GM06990 (cell line): ENCODE results near the gene AGMO.

Source experiments
- DNase-seq: peaks from one replicate; pipeline ENCODE4 v3.0.0-alpha.2; 2011; ENCODE audit not compliant: insufficient read length; ENCODE audit errors: extremely low read depth
- H3K27me3 ChIP-seq: replicated peaks from 2 replicates; pipeline ENCODE4 v1.6.0; 2011; ENCODE audit warnings: low read length; ENCODE audit not compliant: control insufficient read depth, insufficient read depth
- H3K36me3 ChIP-seq: 2 replicates; pipeline ENCODE4 v1.5.1; 2011; ENCODE audit warnings: low read length; ENCODE audit not compliant: control insufficient read depth, insufficient read depth
- H3K4me3 ChIP-seq: replicated peaks from 2 replicates; pipeline ENCODE4 v1.5.1; 2011; ENCODE audit warnings: low read depth, mild to moderate bottlenecking, control low read depth, low read length
- CTCF ChIP-seq: IDR thresholded peaks from 2 replicates; pipeline ENCODE4 v1.5.1; 2011; ENCODE audit warnings: low read length, control low read depth, mild to moderate bottlenecking, inconsistent platforms; ENCODE audit not compliant: insufficient read depth, poor library complexity, severe bottlenecking

Gene AGMO

GRCh38 chr7:15508258-15508657, 53.6 kb downstream of the AGMO start:
- TF ChIP-seq CTCF, result no peak
- no peak overlapping the region for H3K4me3 ChIP-seq
- no peaks in the 10 kb centered on the region for H3K27me3 ChIP-seq
- no peaks in the 10 kb centered on the region for H3K36me3 ChIP-seq
- no peak for DNase-seq

- TF ChIP-seq CTCF, result no peak
- Histone ChIP-seq H3K4me3 (no peak overlapping the region), H3K36me3 (no peaks in the 10 kb centered on the region), H3K27me3 (no peaks in the 10 kb centered on the region)
- no peak for DNase-seq
Observed at GRCh38 chr7:15507708-15508107, 54.1 kb downstream of the AGMO start.

- H3K36me3 ChIP-seq, result no peaks in the 10 kb centered on the region
- no peak overlapping the region for H3K4me3 ChIP-seq
- H3K27me3 ChIP-seq, result no peaks in the 10 kb centered on the region
- no peak for DNase-seq
- no peak for TF ChIP-seq CTCF
Observed at GRCh38 chr7:15507171-15507570, 54.6 kb downstream of the AGMO start.

GRCh38 chr7:15505761-15506160, 56.1 kb downstream of the AGMO start:
- no peaks in the 10 kb centered on the region for H3K36me3 ChIP-seq
- no peak for TF ChIP-seq CTCF
- H3K4me3 ChIP-seq, result no peak overlapping the region
- no peaks in the 10 kb centered on the region for H3K27me3 ChIP-seq
- no peak for DNase-seq

- no peak for TF ChIP-seq CTCF
- H3K36me3 ChIP-seq, result no peaks in the 10 kb centered on the region
Observed at GRCh38 chr7:15504351-15504750, 57.5 kb downstream of the AGMO start.

GRCh38 chr7:15503603-15504290, 58.1 kb downstream of the AGMO start:
- no peak overlapping the region for H3K4me3 ChIP-seq
- H3K27me3 ChIP-seq, result no peaks in the 10 kb centered on the region
- H3K36me3 ChIP-seq, result no peaks in the 10 kb centered on the region
- TF ChIP-seq CTCF, result no peak
- DNase-seq, result no peak

More at GRCh38 chr7:15504351-15504750, 57.5 kb downstream of the AGMO start:
- Histone ChIP-seq H3K4me3 (no peak overlapping the region), H3K27me3 (no peaks in the 10 kb centered on the region)
- DNase-seq, result no peak
